Activated CD8-positive, alpha-beta T cell treated with anti-CD3 and anti-CD28 coated beads for 36 hours (primary cell): ENCODE data around the gene CDH15. TPM values are rescaled to one million over a fixed set of nuclear protein-coding genes. Genes with fewer than 3 reads are reported as not detected.

Experiments used
- ATAC-seq: fragments of 200-7000 bp; cut with Tn5 transposase; one replicate; pipeline ENCODE4 v1.10.0; 2021; ENCODE audit warnings: mild to moderate bottlenecking, moderate library complexity
- CTCF ChIA-PET: fragments of 350-600 bp; sonication (Branson Sonifier 250); formaldehyde crosslinking; loops from one replicate; lab custom pipeline; 2021; ENCODE audit warnings: antibody characterized with exemption; lab: Charles Lee
- POLR2A ChIA-PET: fragments of 350-600 bp; sonication (Branson Sonifier 250); formaldehyde crosslinking; loops from one replicate; lab custom pipeline; 2021; ENCODE audit warnings: antibody characterized with exemption; lab: Charles Lee
- DNase-seq: peaks from one replicate; pipeline ENCODE4 v3.0.0-alpha.2; 2020
- H3K27ac Mint-ChIP-seq: one replicate; pipeline ENCODE4 v1.8.0; 2021; ENCODE audit warnings: mild to moderate bottlenecking, mixed read lengths
- H3K27me3 Mint-ChIP-seq: one replicate; pipeline ENCODE4 v1.8.0; 2021; ENCODE audit warnings: mixed read lengths
- H3K36me3 Mint-ChIP-seq: one replicate; pipeline ENCODE4 v1.8.0; 2021; ENCODE audit warnings: low read depth, mixed read lengths
- H3K4me1 Mint-ChIP-seq: one replicate; pipeline ENCODE4 v1.8.0; 2021; ENCODE audit warnings: low read depth, mixed read lengths
- H3K4me3 Mint-ChIP-seq: one replicate; pipeline ENCODE4 v1.8.0; 2021; ENCODE audit warnings: mild to moderate bottlenecking, moderate library complexity, mixed read lengths
- H3K9me3 Mint-ChIP-seq: one replicate; pipeline ENCODE4 v1.8.0; 2021; ENCODE audit warnings: mixed read lengths
- CTCF ChIP-seq: fragments of 200-600 bp; IDR thresholded peaks from one replicate; pipeline ENCODE4 v1.8.0; 2022; ENCODE audit warnings: antibody characterized with exemption, mild to moderate bottlenecking
- intact Hi-C: fragments of 100-400 bp; cut with micrococcal nuclease; formaldehyde crosslinking; loops from one replicate; pipeline ENCODE4 v1.10.0; 2022
- total RNA-seq, 2 experiments: library from RNA; stranded (reverse); gene quantifications; one replicate each; pipeline ENCODE4 v1.2.3, GENCODE V29; 2021

CDH15 gene
- total RNA-seq, 2 experiments from 2014 or later = not detected

- no peak for ATAC-seq
- ChIA-PET CTCF (no interaction called here), POLR2A (no interaction called here)
- intact Hi-C loops = no loop called here
- TF ChIP-seq CTCF = no peak
- no peaks in the 10 kb centered on the region for H3K9me3 Mint-ChIP-seq
- peaks cover 14% of the 10 kb centered on the region for H3K4me1 Mint-ChIP-seq
- peaks cover 30% of the 10 kb centered on the region for H3K36me3 Mint-ChIP-seq
- no peak overlapping the region for H3K4me3 Mint-ChIP-seq
- DNase-seq = no peak
- no peak overlapping the region for H3K27ac Mint-ChIP-seq
- no peaks in the 10 kb centered on the region for H3K27me3 Mint-ChIP-seq
Measured at GRCh38 chr16:89129378-89129777, 42.2 kb upstream of the CDH15 start.

GRCh38 chr16:89130448-89130847 lies 41.1 kb upstream of the CDH15 start:
- intact Hi-C loops = no loop called here
- Mint-ChIP-seq H3K27ac (no peak overlapping the region), H3K27me3 (no peaks in the 10 kb centered on the region), H3K4me3 (no peak overlapping the region), H3K36me3 (peaks cover 27% of the 10 kb centered on the region), H3K9me3 (no peaks in the 10 kb centered on the region), H3K4me1 (peaks cover 10% of the 10 kb centered on the region)
- ChIA-PET POLR2A (interaction anchor here (1.0 kb wide), 1 partner anchor 272 kb away, joined by 3 read pairs; no protein-coding TSS in a partner anchor), CTCF (interaction anchor here (0.9 kb wide), 1 partner anchor 10 kb away, joined by 3 read pairs; no protein-coding TSS in a partner anchor)
- DNase-seq (no peak), ATAC-seq (no peak)
- no peak for TF ChIP-seq CTCF

- no peak for TF ChIP-seq CTCF
- intact Hi-C loops = no loop called here
- ChIA-PET CTCF (interaction anchor here (1.6 kb wide), 1 partner anchor 84 kb away, joined by 3 read pairs; no protein-coding TSS in a partner anchor), POLR2A (no interaction called here)
- no peak for DNase-seq
- Mint-ChIP-seq H3K9me3 (no peaks in the 10 kb centered on the region), H3K4me1 (peaks cover 10% of the 10 kb centered on the region), H3K36me3 (peaks cover 23% of the 10 kb centered on the region), H3K4me3 (no peak overlapping the region), H3K27ac (no peak overlapping the region), H3K27me3 (no peaks in the 10 kb centered on the region)
- no peak for ATAC-seq
Measured at GRCh38 chr16:89131783-89132182, 39.8 kb upstream of the CDH15 start.

GRCh38 chr16:89132194-89133005 lies 39.1 kb upstream of the CDH15 start:
- Mint-ChIP-seq H3K9me3 (no peaks in the 10 kb centered on the region), H3K27ac (no peak overlapping the region), H3K36me3 (peaks cover 23% of the 10 kb centered on the region), H3K4me3 (no peak overlapping the region), H3K27me3 (no peaks in the 10 kb centered on the region), H3K4me1 (peaks cover 10% of the 10 kb centered on the region)
- TF ChIP-seq CTCF = no peak
- no peak for ATAC-seq
- POLR2A ChIA-PET = no interaction called here
- DNase-seq = no peak
- CTCF ChIA-PET = interaction anchor here (1.6 kb wide), 1 partner anchor 84 kb away, joined by 3 read pairs; no protein-coding TSS in a partner anchor
- intact Hi-C loops = no loop called here
